Activated CD4-positive, CD25-positive, alpha-beta regulatory T cell treated with anti-CD3 and anti-CD28 coated beads, Interleukin-2, amount 50 U/mL, for 72 hours (primary cell): Measurements from ENCODE around the gene RASGRP1.
A peak's percentile ranks its signal among the peaks of the same experiment; 100 is the strongest.
"Not testable (repeated sequence)": the region's sequence is repeated elsewhere in the genome, so short reads cannot be mapped to it uniquely, and the experiment has no call there.

Experiments
- DNase-seq: peaks from one replicate; pipeline ENCODE4 v3.0.0; 2021

Gene RASGRP1

DNA sequence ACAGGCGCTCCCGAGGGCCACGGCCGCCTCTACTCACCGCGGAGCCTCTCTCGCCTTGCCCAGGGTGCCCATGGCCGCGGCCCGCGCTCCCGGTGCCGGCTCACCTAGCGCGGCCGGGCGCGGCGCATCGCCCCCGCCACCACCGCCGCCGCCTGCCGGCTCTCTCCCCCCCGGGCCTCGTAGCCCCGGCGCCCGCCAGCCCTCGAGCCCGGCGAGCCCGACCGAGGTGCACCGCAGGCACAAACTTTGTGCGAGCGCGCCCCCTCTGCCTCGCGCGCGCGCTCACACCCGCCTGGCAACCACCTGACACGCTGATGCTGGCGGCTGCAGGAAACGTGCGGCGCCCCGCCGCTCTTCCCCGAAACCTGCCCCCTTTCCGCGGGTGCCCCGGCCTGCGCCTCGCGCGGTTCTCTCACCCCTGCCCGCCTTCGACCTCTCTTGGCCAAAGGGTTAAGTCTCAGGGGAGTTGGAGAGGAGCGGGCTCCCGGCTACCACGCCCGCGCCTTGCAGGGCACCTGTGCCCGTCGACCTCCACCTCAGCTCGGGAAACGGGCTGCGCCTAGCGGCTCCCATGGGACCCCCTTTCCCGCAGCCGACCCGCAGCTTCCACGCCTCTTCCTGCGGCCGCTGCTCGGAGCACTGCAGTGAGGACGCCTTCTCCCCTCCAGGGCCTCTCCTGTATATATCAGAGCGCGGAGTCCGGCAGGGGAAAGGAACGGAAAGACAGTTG lies at the start of gene RASGRP1:
Gene RASGRP1, minus strand, starts transcription at position 258 of the 730 bp plus-strand sequence. Its CDS starts 186 bp downstream, at position 72.
- peak; percentile 87 for DNase-seq

DNA sequence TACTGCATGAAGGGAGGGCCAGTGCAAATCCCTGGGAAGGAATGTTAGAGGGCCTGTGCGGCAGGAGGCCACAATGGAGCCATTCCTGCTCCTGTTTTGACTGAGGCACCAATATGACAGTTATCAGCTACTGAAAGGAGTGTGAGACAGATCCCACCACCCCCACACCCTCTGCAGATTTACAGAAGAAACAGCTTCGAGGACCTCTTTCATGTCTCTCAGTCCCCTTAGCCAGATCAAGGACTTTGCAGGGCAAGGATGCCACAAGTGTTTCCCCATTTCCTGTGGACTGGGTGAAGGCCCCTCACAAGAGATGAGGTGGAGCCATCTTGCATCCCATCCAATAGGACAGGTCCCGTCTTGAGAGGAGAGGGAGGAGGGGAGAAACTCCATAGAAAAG lies 48.5 kb upstream of the RASGRP1 start:
- no peak for DNase-seq

- no peak for DNase-seq
Observed at GRCh38 chr15:38612159-38612863, 47.7 kb upstream of the RASGRP1 start.

DNA sequence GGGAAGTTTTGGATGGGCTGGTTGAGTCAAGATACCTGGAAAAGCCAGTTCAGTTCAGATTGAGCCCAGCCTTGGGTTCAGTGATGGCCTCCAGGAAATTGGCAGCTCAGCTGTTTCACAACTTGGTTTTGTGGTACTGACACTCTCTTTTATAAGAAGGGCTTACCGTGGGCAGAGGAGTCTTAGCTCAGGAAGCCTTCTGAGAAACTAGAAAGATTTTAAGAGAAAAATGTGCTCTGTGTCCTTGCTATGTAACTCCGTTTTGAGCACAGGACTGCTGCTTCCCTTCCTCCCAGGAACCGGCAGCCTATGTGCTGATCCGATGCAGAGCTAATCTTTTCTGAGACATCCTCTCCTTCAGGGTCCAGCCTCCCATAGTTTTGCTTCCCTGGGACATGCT lies 46.6 kb upstream of the RASGRP1 start:
- DNase-seq, result no peak

GRCh38 chr15:38610748-38611147 lies 46.1 kb upstream of the RASGRP1 start:
- DNase-seq, result no peak

GRCh38 chr15:38609097-38609738 lies 44.6 kb upstream of the RASGRP1 start:
- DNase-seq, result no peak

- no peak for DNase-seq
Observed at GRCh38 chr15:38608682-38609081, 44.1 kb upstream of the RASGRP1 start.

DNA sequence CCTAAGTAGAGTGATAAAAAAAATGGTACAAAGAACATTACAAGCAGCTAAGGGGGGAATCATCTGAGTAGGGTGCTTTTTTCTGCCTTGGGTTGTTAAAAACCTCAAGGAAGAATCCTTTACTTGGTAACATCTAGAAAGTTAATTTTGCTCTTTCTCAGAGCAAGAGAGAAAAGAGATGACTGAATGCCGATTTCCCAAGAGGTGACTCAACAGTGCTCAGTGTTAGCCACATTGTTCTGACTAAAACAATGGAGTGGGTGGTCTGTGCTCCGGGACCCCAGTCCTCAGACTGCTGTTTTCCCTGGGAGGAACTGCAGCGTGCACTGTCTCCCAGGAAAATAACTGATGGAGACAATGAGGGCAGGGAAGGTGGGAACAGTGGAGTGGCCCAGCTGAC lies 41.1 kb upstream of the RASGRP1 start:
- DNase-seq, result no peak

- no peak for DNase-seq
Observed at GRCh38 chr15:38603672-38604071, 39.1 kb upstream of the RASGRP1 start.

DNA sequence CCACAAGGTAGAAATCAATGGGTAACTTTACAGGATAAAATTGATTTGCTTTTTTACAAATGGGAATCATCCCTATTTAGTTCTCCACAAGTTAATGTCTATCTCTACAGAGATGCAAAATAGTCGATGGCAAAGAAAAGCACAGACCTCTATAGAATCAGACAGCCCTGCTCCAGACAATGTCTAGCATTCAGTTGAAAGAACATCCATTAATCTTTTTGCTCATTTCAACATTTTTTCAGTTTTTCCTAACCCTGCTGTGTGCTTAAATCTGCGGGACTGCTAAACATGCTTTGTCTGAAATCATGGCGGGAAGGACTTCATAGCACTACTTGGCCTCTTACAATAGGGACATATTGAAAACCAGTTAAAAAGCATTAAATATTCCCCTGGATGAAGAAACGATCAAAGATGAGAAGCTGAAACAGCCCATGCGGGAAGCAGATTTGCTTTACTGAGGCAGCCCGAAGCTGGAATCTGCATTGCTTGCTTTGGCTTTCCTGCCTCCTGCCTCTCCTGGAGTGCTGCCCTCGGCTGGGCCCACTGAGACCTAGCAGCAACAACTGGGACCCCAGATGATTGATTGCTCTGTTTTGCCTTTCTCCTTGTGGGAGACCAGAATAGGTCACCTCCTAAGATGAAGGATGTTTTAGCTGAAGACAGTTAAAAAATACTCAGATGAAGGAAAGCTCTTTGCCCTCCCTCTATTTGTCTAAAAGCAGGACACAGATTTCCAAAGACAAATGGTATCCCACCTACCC lies 38.5 kb upstream of the RASGRP1 start:
- DNase-seq, result no peak

- DNase-seq, result no peak
Observed at GRCh38 chr15:38600236-38600635, 35.6 kb upstream of the RASGRP1 start.

DNA sequence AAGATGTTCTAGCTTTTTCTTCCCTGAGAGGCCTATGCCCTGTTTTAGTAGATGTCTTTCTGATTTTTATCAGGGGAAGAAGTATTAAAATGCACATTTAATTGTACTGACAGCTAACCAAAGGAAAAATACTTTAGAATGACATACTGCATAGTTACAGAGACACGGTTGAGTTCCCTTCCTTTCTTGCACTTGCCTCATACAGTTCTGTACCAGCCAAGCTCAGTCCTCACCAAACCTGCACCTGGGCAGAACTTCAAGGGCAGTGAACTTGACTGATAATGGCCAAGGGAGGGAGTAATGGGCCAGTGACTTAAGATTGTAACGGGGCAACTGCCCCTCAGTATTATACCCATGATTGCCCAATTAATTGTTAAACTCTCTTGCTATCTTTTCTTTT lies 34.1 kb upstream of the RASGRP1 start:
- DNase-seq, result no peak

- no peak for DNase-seq
Observed at GRCh38 chr15:38597219-38597800, 32.7 kb upstream of the RASGRP1 start.

DNA sequence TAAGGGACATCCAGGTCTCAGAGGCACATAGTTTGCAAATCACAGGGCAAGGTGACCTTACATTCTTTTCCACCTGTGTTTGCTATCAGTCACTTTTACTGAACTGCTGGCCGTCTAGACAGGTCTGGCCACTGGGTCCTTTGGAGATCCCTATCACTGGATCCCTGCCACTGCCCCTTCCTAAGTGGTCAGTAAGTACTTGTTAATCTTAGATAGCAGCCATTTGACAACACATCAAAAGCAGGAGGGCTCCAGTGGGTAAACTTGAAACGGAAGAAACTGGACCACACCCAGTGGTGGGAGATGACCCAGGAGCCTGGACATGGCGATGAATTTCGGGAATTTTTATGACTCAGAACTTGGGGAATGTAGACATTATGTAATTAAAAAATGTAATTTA lies 28.9 kb upstream of the RASGRP1 start:
- no peak for DNase-seq

DNA sequence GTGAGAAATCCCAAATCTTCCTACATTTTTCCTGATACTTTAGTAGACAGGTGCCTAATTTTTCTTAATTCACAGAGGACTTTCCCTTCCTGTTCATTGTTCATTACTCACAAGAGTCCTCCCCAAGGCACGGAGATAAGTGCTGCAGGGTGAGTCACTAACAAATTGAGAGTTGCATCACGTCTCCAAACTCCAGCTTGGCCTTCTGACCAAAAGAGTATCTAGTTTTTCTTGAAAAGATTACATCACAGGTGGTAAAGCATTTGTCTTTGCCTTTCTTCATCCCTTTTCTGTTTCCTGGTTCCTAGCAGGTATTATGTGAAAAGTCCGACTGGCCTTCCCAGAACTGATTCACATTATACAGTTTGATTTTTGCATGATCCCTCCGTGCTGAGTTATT lies 24.9 kb upstream of the RASGRP1 start:
- DNase-seq, result no peak

DNA sequence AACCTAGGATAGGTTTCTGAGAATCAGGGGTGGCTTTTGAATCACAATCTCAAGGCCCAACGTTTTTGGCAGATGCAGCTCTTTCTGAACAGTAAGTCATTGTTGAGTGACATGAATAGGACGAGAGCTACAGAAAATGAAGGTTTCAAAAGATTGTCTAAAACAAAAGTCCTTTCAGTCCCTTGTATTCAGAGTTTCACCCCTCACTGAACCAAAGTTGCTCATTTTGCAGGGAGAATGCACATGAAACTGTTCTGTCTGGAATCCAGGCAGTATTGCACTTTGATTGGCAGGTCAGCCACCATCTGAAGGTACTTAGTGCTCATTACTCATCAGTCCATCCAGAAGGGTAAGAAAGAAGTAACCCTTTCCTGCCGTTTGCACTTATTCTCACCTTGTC lies 24.1 kb upstream of the RASGRP1 start:
- DNase-seq, result no peak

DNA sequence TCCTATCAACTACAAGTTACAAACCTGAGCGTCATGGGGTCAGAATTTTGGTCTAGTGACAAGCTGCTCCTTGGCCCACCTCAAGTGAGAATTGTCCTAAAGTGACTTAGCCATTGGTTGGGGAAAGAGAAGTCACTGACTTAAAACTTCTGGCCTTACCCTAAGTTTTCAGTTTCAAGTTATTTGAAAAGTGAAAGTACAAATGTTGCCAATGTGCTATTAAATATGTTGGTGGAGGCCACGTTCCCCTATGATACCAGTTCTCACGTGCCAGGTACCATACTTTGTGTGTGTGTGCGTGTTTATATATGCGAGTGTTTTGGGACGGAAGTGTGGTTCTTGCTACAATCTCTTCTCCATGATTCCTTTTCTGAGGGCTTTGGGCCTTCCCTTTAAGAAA lies 22.6 kb upstream of the RASGRP1 start:
- no peak for DNase-seq

DNA sequence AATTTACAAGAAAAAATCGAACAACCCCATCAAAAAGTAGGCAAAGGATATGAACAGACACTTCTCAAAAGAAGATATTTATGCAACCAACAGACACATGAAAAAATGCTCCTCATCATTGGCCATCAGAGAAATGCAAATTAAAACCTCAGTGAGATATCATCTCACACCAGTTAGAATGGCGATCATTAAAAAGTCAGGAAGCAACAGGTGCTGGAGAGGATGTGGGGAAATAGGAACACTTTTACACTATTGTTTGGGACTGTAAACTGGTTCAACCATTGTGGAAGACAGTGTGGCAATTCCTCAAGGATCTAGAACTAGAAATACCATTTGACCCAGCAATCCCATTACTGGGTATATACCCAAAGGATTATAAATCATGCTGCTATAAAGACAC lies 21.4 kb upstream of the RASGRP1 start:
- not testable (repeated sequence) for DNase-seq

GRCh38 chr15:38578626-38579025 lies 14.0 kb upstream of the RASGRP1 start:
- DNase-seq, result no peak

DNA sequence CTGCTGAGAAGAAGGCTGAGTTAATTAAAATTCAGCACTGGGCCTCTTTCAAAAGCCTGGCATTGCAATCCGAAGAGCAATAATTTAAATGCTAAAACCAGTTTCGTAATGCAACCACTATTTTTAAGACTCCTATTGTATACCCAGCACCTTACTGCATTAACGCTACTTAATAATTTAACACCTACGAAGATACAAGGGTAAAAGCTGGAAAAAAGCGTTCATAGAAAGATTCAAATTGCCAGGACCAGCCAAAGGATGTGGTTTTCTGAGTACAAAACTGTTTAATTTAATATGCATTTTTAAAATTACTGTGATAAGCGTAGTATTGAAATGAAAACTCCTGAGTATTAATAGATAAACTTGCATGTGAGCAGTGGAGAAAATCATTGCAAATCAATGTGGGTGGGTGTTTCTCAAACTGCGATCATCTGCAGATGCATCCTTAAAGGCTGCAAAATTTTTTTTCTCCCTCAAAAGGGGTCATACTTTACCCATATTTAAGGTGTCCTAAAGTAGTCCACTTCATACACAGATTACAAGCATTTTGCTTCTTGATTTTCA lies 12.9 kb upstream of the RASGRP1 start:
- DNase-seq, result no peak

DNA sequence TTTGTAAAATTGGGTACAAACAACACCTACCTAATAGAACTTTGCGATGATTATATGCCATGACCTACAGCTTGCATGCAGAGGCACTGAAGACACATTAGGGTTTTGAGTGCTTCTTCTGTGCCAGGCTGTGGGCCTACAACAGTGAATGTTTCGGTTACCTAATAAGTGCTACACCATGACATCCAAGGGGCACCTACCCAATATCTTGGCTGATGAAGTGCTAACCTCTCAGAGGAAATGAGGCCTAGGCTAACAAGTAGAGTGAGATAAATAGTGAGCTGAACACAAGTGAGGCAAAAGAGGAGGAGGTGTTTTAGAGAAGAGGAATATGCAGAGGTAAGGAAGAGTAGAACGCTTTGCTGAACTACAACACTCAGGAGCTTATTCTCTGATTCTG lies 12.2 kb upstream of the RASGRP1 start:
- DNase-seq, result no peak

DNA sequence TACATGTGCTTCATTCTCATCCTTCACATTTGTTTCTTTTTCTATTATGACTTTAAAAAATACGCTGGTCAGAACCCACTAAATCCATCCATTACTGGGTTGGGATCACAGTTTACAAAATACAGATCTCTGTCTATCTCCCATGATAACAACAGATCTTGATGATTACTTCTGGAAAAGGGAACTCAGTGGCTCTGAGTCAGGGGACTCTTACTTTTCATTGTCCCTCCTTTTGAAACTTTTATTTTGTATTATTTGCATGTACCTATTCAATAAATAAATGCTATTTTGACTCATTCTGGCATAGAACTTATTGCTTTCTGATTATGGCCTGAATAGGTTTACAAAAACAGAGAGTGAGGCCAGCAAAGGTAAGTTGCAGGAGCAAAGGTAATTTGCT lies 11.6 kb upstream of the RASGRP1 start:
- DNase-seq, result no peak

GRCh38 chr15:38565287-38565670 lies 665 bp upstream of the RASGRP1 start:
- DNase-seq, result no peak
